GM18951 (cell line): ENCODE results near the gene KHSRP.

Source experiments
- POLR2A ChIP-seq: IDR thresholded peaks from 4 replicates; pipeline ENCODE4 v1.6.1; 2011; ENCODE audit warnings: mild to moderate bottlenecking; ENCODE audit not compliant: insufficient read length, insufficient read depth; ENCODE audit errors: extremely low read depth
- in situ Hi-C: fragments of 300-500 bp; cut with MboI; formaldehyde crosslinking; loops from one replicate; pipeline ENCODE4 v1.12.0; 2022; ENCODE audit warnings: low sequenced_read_pairs, mixed read lengths, inconsistent platforms; ENCODE audit not compliant: unreplicated experiment

Gene KHSRP

GRCh38 chr19:6421075-6422014 lies 3.3 kb downstream of the KHSRP start:
- TF ChIP-seq POLR2A, result no peak
- in situ Hi-C loops, result no loop called here

DNA sequence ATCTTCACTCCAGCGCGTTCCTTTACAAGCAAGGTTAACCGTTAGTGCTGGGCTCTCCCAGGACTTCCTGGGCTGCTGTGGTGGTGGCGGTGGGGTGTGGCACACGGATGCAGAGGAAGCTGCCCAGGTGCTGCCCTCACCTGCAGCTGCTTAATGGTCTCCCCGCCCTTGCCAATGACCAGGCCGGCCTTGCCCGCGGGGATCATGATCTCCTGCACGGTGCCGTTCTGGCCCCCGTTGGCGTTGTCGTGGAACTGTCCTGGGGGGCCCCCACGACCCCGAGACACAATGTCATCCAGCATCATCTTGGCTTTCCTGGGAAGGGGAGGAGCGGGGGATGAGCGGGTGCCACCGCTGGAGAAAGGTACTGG lies 6.1 kb downstream of the KHSRP start:
- TF ChIP-seq POLR2A, result no peak
- in situ Hi-C loops, result no loop called here

DNA sequence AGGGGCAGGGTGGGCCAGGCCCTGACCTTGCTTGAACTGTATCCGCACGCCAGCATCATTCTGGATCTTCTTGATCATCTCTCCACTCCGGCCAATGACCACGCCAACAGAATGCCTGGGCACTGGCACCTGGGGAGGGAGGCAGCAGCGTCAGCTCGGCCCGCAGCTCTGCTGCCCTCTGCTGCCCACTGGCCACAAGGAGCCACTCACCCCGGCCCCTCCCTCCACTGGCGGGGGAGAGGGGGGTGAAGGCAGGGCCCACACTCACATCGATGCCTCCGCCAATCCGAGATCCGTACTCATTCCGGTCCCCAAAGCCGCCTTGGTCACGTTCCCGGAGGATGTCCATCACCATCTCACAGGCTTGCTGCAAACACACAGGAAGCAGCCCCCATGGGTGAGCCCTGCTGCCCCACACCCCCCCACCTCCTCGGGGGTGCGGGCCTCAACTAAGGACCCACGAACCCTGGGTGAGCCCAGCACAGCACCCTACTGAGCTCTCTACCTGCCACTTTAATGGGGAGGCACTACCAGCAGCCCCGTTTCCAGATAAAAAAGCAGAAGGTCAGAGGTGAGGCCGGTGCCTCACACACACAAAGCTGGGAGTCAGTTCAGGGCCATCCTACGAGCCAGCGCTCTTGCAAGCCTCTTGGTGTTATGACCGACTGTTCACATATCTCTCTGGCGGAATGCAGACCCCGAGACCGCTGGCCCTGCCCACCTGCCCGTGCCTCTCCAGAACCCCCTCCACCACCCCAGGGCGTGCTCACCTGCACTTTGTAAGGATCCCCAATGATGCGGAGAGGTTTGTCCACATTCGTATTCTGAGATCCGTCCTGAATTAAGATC lies 6.7 kb downstream of the KHSRP start:
- in situ Hi-C loops, result no loop called here
- no peak for TF ChIP-seq POLR2A

GRCh38 chr19:6416658-6417405 lies 7.8 kb downstream of the KHSRP start:
- in situ Hi-C loops, result no loop called here

DNA sequence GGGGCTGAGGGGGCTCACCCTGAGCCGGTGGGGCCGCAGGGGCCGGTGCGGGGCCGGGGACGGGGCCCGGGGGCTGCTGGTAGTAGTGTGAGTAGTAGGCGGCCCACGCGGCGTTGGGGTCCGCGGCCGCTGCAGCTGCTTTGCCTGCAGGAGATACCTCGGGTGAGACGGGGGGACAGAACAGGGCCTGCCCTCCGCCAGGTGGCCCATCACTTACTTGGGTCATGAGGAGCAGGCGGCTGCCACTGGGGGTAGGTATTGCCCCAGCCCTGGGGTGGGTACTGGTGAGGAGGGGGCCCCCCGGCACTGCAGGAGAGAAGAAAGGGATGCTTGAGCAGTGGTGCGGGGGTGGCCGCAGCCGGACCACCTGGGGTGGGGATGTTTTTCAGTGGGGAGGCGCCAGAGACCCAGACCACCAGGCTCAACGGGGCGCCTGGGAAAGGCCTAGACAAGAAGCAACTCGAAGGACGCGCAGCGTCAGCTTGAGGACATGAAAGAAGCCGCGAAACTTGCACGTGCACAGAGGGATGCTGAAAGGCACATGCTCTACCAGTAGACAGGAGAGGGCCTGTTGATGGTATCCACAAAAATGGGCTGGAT lies 8.9 kb downstream of the KHSRP start:
- in situ Hi-C loops, result no loop called here
- TF ChIP-seq POLR2A, result no peak

More at GRCh38 chr19:6416658-6417405, 7.8 kb downstream of the KHSRP start:
- TF ChIP-seq POLR2A, result no peak

DNA sequence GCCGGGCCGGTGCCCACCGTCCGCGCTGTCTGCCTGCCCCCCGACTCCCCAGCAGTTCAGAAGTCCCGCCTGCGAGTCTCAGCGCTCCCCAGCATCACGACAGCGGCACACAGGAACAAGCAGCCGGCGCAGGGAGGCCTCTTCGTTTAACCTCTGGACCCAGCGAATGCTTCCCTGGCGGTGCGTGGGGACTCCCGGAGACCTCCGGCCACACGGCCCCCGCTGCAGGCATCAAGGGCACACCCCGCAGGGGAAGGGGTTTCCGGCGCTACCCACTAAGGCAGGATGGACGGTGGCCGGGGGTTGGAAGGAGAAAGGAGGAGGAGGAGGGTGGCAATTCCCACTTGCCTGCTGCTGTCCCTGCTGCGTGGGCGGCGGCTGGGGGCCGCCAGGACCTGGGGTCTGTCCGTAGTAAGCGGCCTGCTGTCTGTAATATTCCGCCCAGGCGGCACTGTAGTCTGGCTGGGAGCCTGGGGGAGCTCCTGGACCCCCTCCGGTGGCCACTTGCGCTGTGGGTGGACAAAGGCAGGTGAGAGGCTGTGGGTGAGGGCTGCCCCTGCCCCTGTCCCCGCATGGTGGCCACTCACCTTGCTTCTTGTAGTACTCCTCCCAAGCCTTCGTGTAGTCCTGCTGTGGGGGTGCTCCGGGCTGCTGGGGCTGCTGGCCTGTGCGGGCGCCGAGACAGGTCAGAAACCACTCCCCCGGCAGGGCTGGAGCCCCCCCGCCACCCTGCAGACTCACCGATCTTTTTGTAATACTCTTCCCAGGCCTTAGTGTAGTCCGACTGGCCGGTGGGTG lies 9.6 kb downstream of the KHSRP start:
- TF ChIP-seq POLR2A, result no peak
- in situ Hi-C loops, result no loop called here

GRCh38 chr19:6413721-6414643 lies 10.6 kb downstream of the KHSRP start:
- TF ChIP-seq POLR2A, result no peak
- in situ Hi-C loops, result no loop called here

DNA sequence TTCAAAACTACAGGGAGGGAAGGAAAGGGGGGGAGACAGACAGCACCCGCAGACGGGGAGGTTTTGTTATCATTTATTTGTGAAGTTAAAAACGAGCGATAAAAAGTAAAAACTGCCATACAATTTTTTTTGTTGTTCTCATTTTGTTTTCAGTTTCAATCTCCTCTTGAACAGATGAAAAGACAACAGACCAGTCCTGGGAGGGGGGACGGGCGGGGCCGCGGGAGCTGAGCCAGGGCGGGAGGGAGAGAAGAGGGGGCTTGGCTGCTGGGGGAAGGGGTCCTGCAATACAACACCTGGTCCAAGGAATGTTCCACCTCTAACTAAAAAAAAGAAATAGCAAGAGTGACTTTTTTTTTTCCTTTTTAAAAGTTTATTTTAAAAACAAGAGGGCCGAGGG lies 11.3 kb downstream of the KHSRP start:
- no peak for TF ChIP-seq POLR2A
- in situ Hi-C loops, result no loop called here

- no peak for TF ChIP-seq POLR2A
- in situ Hi-C loops, result no loop called here
These were observed 12.0 kb downstream of the KHSRP start for GRCh38 chr19:6412447-6413091.

GRCh38 chr19:6412061-6412446 lies 12.6 kb downstream of the KHSRP start:
- in situ Hi-C loops, result no loop called here
- no peak for TF ChIP-seq POLR2A

- in situ Hi-C loops, result no loop called here
- no peak for TF ChIP-seq POLR2A
These were observed 15.3 kb downstream of the KHSRP start for GRCh38 chr19:6409346-6409745.
